Liver (tissue), 3 donors: ENCODE results near the gene RNF181.

Experiments
- ATF3 ChIP-seq: IDR thresholded peaks from 2 replicates; pipeline ENCODE4 v1.6.1; 2016; ENCODE audit warnings: antibody characterized with exemption
- CTCF ChIP-seq: fragments of 150-350 bp; IDR thresholded peaks from 2 replicates; pipeline ENCODE4 v1.5.1; 2017; ENCODE audit warnings: improper control_type of control experiment, low read depth, low read length; ENCODE audit not compliant: missing input control
- MAX ChIP-seq: IDR thresholded peaks from 2 replicates; pipeline ENCODE4 v1.6.1; 2016; ENCODE audit warnings: antibody characterized with exemption
- REST ChIP-seq: IDR thresholded peaks from 2 replicates; pipeline ENCODE4 v1.6.1; 2016; ENCODE audit warnings: antibody characterized with exemption, mild to moderate bottlenecking
- donor health status: healthy.
- donor health status: healthy.

GRCh38 chr2:85583667-85584353, 11.7 kb upstream of the RNF181 start:
- no peak for TF ChIP-seq CTCF
- no peak for TF ChIP-seq REST
- TF ChIP-seq MAX: no peak
- no peak for TF ChIP-seq ATF3
